HG03159 (cell line): ENCODE results near the gene ZNF764.
"Not testable (repeated sequence)": the region's sequence is repeated elsewhere in the genome, so short reads cannot be mapped to it uniquely, and the experiment has no call there.

ENCODE experiments used
- ATAC-seq: cut with Tn5 transposase; IDR thresholded peaks from one replicate; pipeline ENCODE4 v1.9.1; 2021; ENCODE audit warnings: mild to moderate bottlenecking, moderate library complexity; ENCODE audit not compliant: unreplicated experiment

ZNF764 gene

DNA sequence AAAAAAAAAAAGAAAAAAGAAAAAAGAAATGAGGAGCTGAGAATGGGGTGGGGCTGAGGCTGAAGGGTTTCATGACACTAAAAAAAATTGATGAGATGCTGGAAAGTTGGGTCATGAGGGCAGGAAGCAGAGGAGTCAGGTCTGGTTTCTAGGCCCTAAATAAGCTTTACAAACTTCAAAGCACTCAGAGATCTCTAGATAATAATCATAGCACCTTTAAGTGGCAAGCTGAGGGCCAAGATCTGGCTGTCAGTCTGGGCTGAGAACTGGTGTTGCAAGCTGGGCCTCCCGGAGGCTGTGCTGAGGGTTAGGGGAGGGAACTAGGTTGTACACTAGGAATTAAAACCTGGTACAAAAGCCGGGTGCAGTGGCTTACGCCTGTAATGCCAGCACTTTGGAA is 6.4 kb downstream of the ZNF764 start:
- no peak for ATAC-seq

GRCh38 chr16:30548416-30549253 is 9.5 kb downstream of the ZNF764 start:
- no peak for ATAC-seq

DNA sequence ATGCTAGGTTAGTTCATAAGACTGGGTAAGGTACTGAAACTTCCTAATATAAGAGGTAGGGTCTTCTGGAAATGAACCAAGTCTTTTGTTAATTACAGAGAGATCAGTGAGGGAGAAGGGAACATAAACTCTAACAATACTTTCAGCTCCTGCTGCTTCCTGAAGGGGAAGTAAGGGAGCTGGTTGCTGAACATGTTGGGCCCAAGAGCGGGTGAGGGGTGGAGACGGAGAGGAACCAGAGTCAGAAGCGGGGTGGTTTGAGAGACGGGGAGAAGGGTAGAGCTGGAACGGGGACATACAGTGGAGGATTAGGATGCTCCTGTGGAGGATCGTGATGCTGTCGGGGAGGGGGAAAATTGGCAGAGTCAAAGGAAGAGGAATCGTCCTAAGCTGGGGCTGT is 12.1 kb downstream of the ZNF764 start:
- ATAC-seq: no peak

DNA sequence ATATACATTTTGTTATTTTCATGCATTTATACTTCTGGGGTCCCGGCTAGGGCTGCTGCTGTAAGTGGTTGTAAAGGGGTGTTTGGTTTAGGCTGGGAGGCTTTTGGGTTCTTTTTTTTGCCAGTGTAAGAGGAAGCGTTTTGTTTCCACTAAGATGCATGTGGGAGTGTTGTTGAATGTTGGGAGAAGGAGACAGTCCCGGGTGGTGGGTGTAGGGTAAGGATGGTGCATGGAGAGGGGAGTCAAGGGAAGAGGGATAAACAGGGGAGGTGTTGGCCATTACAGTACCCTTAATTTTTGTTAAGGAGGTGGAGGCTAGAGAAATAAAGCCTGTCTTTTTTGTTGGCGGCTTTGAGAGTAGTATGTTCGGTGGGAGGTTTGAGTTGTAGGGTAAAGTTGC is 15.1 kb downstream of the ZNF764 start:
- ATAC-seq: no peak

GRCh38 chr16:30541502-30542329 is 16.5 kb downstream of the ZNF764 start:
- no peak for ATAC-seq

- ATAC-seq: not testable (repeated sequence)
Observed at GRCh38 chr16:30540916-30541464, 17.2 kb downstream of the ZNF764 start.

GRCh38 chr16:30539986-30540526 is 18.1 kb downstream of the ZNF764 start:
- not testable (repeated sequence) for ATAC-seq

- ATAC-seq: no peak
Observed at GRCh38 chr16:30539000-30539964, 18.9 kb downstream of the ZNF764 start.

- ATAC-seq: not testable (repeated sequence)
Observed at GRCh38 chr16:30536391-30537024, 21.7 kb downstream of the ZNF764 start.

DNA sequence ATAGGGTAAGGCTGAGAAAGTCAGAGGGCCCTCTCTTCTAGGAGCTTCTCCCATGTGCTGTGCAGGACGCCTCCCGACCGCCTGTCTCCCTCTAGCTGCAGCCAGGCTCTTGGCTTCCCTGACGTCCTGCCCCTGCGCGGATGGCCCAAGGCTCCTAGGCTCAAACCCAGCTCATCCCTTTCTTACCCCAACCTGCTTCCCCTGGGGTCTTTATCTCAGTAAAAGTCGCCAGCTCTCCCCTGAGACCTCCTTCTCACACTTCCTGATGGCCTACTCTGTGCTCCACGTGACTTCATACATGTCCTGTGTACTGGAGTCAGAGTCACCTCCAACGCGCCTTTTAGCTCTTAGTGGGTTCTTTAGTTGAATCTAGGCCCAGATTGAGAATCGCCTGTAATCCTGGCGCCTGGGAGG is 22.4 kb downstream of the ZNF764 start:
- ATAC-seq: no peak

DNA sequence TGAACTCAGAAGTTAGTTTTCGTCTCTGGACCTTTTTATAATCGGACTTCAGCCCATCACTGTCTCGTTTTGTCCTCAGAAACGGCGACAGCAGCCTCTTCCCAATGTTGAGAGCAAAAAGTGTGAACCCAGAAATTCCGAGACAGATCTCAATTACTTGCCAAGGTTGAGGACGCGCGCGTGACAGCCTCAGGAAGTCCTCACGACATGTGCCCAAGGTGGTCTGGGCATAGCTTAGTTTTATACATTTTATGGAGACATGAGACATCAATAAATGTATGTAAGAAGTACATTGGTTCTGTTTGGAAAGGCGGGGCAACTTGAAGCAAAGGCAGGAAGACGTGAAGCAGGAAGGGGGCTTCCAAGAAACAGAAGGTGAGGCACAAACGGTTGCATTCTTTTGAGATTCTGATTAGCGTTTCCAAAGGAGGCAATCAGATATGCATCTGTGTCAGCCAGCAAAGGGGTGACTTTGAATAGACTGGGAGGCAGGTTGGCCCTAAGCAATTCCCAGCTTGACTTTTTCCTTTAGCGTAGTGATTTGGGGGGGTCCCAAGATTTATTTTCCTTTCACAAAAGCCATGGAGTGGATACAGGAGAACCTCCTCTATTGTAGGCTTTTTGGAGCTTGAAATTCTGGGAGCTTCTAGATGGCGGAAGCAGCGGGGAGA is 22.9 kb downstream of the ZNF764 start:
- no peak for ATAC-seq

DNA sequence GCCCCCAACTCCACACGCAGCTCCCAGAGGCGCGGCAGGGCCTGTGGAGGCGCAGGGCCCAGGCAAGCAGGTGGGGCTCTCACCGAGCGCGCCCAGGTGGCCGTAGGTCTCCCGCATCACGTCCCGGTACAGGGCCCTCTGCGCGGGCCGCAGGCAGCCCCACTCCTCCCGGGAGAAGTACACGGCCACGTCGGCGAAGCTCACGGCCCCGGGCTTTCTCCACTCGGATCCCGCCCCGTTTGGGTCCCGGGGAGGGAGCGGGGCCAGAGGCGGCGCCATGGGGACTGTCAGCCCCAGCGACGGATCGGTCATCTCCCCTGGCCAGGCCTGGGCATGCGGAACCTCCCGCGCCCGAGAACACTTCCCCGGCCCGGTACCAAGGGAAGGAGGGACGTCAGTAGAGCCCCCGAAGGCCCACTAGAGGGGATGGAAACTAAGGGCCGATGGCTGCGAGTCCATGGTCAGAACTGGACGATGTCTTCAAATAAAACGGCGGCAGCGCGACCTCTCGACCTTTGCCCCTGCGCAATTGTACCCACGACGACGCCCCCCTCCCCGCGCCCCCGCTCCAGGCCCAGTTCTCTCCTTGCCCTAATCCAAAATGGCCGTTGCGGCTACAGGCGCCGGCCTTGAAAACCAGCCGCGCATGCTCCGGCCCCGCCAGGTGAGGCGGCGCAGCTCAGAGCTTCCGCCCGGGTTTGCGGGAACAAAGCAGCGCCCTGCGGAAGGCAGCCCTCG is 23.6 kb downstream of the ZNF764 start, which contains the start of gene ZNF747:
TSS of gene ZNF747 (minus strand) at position 491 of the 738 bp plus-strand sequence. CDS start at position 312, 179 bp downstream.
- ATAC-seq: peak; percentile 64

- peak; percentile 23 for ATAC-seq
Observed at GRCh38 chr16:30533748-30534367, 24.3 kb downstream of the ZNF764 start.

- no peak for ATAC-seq
Observed at GRCh38 chr16:30533146-30533522, 25.0 kb downstream of the ZNF764 start.

DNA sequence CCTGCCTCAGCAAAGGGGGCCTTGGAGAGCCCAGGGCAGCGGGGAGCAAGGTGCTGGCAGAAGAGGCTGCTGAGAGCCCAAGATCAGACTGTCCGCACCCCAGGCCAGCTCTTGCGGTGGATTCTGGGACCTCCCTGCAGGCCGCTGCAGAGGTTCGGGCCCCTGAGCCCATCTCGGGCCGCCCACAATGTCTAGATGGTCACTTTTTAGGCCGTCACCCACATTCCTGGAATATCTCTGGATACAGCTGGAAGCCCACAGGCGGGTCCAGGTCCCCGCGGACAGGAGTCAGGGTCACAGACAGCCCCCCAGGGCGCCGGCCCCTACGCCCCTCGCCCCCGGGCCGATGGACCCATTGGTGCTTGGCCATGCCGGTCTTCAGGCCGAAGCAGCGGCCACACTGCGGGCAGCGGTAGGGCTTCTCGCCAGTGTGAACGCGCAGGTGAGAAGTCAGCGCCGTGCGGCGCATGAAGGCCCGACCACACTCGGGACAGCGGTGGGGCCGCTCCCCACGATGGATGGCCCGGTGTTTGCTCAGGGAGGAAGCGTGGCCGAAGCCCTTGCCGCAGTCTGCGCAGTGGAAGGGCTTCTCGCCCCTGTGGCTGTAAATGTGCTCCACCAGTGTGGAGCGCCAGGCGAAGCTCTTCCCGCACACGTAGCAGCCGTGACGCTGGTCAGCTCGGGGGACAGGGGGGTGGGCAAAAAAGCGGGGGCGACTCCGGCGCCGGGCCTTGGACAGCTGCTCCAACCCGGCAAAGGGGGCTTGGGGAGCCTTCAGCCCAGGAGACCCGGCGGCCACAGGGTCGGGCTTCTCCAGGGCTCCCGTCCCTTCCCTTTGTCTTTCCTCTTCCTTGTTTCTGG is 25.7 kb downstream of the ZNF764 start:
- no peak for ATAC-seq

DNA sequence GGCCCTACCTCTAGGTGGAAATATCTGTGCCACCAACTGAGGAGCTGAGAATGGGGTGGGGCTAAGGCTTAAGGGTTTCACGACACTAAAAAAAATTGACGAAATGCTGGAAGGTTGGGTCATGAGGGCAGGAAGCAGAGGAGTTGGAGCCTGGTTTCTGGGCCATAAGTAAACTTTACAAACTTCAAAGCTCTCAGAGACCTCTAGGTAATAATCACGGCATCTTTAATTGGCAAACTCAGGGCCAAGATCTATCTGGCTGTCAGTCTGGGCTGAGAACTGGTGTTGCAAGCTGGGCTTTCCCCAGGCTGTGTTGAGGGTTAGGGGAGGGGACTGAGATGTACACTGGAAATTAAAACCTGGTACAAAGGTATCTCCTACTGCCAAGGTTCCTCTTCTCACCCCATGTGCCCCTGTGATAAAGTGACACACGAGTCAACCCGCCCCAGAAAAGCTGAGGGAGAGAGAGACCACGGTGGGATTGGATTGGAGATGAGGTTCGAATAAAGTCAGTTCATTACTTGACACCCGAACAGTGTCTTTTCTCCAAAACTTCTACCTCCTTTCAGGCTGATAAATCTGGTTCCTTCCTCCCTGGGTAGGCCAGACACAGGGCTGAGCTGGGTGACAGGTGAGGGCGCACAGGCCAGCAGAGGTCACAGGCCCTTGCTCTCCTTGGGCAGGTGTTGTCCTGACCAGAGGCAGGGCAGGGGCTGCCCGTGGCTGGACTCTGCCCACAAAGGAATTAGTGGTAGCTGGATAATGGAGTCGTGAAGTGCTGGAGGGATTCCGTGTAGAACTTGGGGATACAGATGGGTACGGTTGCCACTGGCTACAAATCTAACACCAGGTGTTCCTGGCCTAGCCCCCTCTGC is 27.8 kb downstream of the ZNF764 start:
- no peak for ATAC-seq
